ENCODE data around the gene FNIP2.

- TF ChIP-seq CTCF (conservative IDR thresholded peaks at IDR 0.05; ENCODE audit: low read length): no peak
- TF ChIP-seq EZH2phosphoT487 (IDR thresholded peaks at IDR 0.05; ENCODE audit: borderline replicate concordance): no peak
These were observed 6.3 kb upstream of the FNIP2 start for GRCh38 chr4:158762553-158762952.
